Measurements from ENCODE around the gene PAXX. TPM values are rescaled to one million over a fixed set of nuclear protein-coding genes. Genes with fewer than 3 reads are reported as not detected.

Gene PAXX
- total and polyA plus RNA-seq, 9 of the 15 experiments (the other 6 are each of a cell fraction or from before 2014, with no cell fraction given): 1.2 to 175 (median 38.5) TPM

GRCh38 chr9:136944519-136945332 is 47.5 kb upstream of the PAXX start, which contains the start of the genes C8G and FBXW5:
Gene C8G, plus strand, starts transcription at chr9:136945243. Its CDS starts 78 bp downstream, at chr9:136945321.
Gene FBXW5, minus strand, starts transcription at chr9:136944738. Its CDS starts 655 bp downstream, at chr9:136944083.
- Histone ChIP-seq H3K9me1 (ENCODE audit: control insufficient read depth, insufficient read depth, low read length) (peaks cover 5% of the 10 kb centered on the region), H3K4me2 (ENCODE audit: insufficient read depth, low read length) (peak within 1 kb of the TSS; percentile 88), H3K79me2 (ENCODE audit: control insufficient read depth, insufficient read depth, low read length) (peaks cover 26% of the 10 kb centered on the region), H3K4me1 (replicated peaks in 1 of 2; ENCODE audit: control insufficient read depth in 2 of 2, insufficient read depth in 2 of 2, low read length in 2 of 2) (peaks cover 24 to 93% of the 10 kb centered on the region in 2 experiments), H3K4me3 (peak within 1 kb of the TSS; percentile 95), H3K9ac (ENCODE audit: insufficient read depth in 1 of 2, low read depth in 2 of 2, low read length in 2 of 2) (peak within 1 kb of the TSS; percentile 90 to 98), H3K36me3 (ENCODE audit: control insufficient read depth, insufficient read depth, low read length) (peaks cover 37% of the 10 kb centered on the region; the same call in 2 of the 3 replicates), H4K20me1 (replicated peaks; ENCODE audit: control insufficient read depth, insufficient read depth, low read length) (no peaks in the 10 kb centered on the region), H2AFZ (ENCODE audit: low read depth, low read length) (peak within 1 kb of the TSS; percentile 97), H3K9me3 (replicated peaks; ENCODE audit: control insufficient read depth, insufficient read depth, low read depth, low read length) (no peaks in the 10 kb centered on the region), H3K27ac (ENCODE audit: extremely low read depth, low read depth, low read length) (peak within 1 kb of the TSS; percentile 91), H3K27me3 (ENCODE audit: control insufficient read depth in 2 of 2, insufficient read depth in 2 of 2, low read length in 2 of 2) (no peaks in the 10 kb centered on the region)
- BruUV-seq (replicated peaks): TSS peak; percentile 78
- peak; percentile 93 for FAIRE-seq
- intact Hi-C loops (cut with micrococcal nuclease): loop anchor here (2.0 to 5.0 kb wide), 4 partner anchors 48 to 157 kb away; partner anchors contain the start of genes ABCA2, PAXX and PHPT1
- 2% methylated on average over 57 of the region's 74 CpGs for WGBS (ENCODE audit: insufficient coverage, low coverage, missing lambda C conversion rate)
- ChIA-PET CTCF (ENCODE audit: low intra/inter-chr PET ratio) (interaction anchor here (0.6 kb wide), 1 partner anchor 233 kb away, joined by 4 read pairs; the partner anchor contains the start of gene DIPK1B), POLR2A (interaction anchor here (0.6 to 1.3 kb wide), 5 partner anchors 14 to 111 kb away, joined by 3 to 4 read pairs (median 4); no protein-coding TSS in a partner anchor)
- DNase-seq (ENCODE audit: extremely low read depth in 1 of 4, low spot score in 3 of 4): peak; percentile 96 to 99 (median 98)
- ATAC-seq: peak; percentile 78
- in situ Hi-C loops (cut with MboI): loop anchor here (5.0 kb wide), 1 partner anchor 93 kb away; no protein-coding TSS in a partner anchor
- no peak for TF ChIP-seq ZNF583 (CRISPR knock-in tag; IDR thresholded peaks at IDR 0.05)
- peak; percentile 57 for TF ChIP-seq HNRNPLL (IDR thresholded peaks at IDR 0.05; ENCODE audit: low read depth, low read length, poor library complexity, severe bottlenecking)
- peak; percentile 52; the same call in 1 of the 2 replicates for TF ChIP-seq EHMT2 (IDR thresholded peaks at IDR 0.05)
- no peak for TF ChIP-seq MEF2D (tag; conservative IDR thresholded peaks at IDR 0.05; ENCODE audit: low read depth)
- TF ChIP-seq ZSCAN32 (CRISPR knock-in tag; IDR thresholded peaks at IDR 0.05): no peak
- TF ChIP-seq KAT7 (CRISPR knock-in tag; IDR thresholded peaks at IDR 0.05; ENCODE audit: borderline replicate concordance): no peak; the same call in 1 of the 2 replicates
- TF ChIP-seq ARHGAP35 (IDR thresholded peaks at IDR 0.05; ENCODE audit: partially characterized antibody): no peak
- TF ChIP-seq PHF21A (IDR thresholded peaks at IDR 0.05; ENCODE audit: borderline replicate concordance, low read depth): peak; percentile 60; the same call in 1 of the 2 replicates
- no peak for TF ChIP-seq ZNF551 (CRISPR knock-in tag; IDR thresholded peaks at IDR 0.05)
- 0 out of 2 replicates have a peak, but pooled peaks have one; percentile 5 for TF ChIP-seq ATF1 (CRISPR knock-in tag; IDR thresholded peaks at IDR 0.05)
- TF ChIP-seq ATF1 (tag; IDR thresholded peaks at IDR 0.05): peak; percentile 94
- no peak for TF ChIP-seq KDM5B (IDR thresholded peaks at IDR 0.05; ENCODE audit: insufficient replicate concordance, low read depth, low read length)
- no peak for TF ChIP-seq NUFIP1 (IDR thresholded peaks at IDR 0.05; ENCODE audit: partially characterized antibody)
- TF ChIP-seq, protein P1, sequence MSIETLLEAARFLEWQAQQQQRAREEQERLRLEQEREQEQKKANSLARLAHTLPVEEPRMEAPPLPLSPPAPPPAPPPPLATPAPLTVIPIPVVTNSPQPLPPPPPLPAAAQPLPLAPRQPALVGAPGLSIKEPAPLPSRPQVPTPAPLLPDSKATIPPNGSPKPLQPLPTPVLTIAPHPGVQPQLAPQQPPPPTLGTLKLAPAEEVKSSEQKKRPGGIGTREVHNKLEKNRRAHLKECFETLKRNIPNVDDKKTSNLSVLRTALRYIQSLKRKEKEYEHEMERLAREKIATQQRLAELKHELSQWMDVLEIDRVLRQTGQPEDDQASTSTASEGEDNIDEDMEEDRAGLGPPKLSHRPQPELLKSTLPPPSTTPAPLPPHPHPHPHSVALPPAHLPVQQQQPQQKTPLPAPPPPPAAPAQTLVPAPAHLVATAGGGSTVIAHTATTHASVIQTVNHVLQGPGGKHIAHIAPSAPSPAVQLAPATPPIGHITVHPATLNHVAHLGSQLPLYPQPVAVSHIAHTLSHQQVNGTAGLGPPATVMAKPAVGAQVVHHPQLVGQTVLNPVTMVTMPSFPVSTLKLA (conservative IDR thresholded peaks at IDR 0.05): peak; percentile 66 to 76
- no peak for TF ChIP-seq CREBBP (IDR thresholded peaks at IDR 0.05; ENCODE audit: low read depth, low read length)
- TF ChIP-seq BRD4 (IDR thresholded peaks at IDR 0.05): no peak
- TF ChIP-seq ZNF764 (CRISPR knock-in tag; IDR thresholded peaks at IDR 0.05; ENCODE audit: low read depth): peak; percentile 72; the same call in 1 of the 2 replicates
- no peak for TF ChIP-seq ZNF212 (CRISPR knock-in tag; IDR thresholded peaks at IDR 0.05)
- TF ChIP-seq, protein P2, sequence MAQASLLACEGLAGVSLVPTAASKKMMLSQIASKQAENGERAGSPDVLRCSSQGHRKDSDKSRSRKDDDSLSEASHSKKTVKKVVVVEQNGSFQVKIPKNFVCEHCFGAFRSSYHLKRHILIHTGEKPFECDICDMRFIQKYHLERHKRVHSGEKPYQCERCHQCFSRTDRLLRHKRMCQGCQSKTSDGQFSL (CRISPR knock-in tag; IDR thresholded peaks at IDR 0.05): no peak
- TF ChIP-seq, protein P2 (tag; IDR thresholded peaks at IDR 0.05): no peak
- TF ChIP-seq ZNF184 (CRISPR knock-in tag; IDR thresholded peaks at IDR 0.05): no peak
- no peak for TF ChIP-seq WHSC1 (IDR thresholded peaks at IDR 0.05; ENCODE audit: low read length)

All from K562 (cell line).